GM23338 (cell line): Measurements from ENCODE around the gene PCSK5. TPM values are rescaled to one million over a fixed set of nuclear protein-coding genes. Genes with fewer than 3 reads are reported as not detected.

Experiments
- ATAC-seq: fragments of 200-7000 bp; cut with Tn5 transposase; 3 replicates; pipeline ENCODE4 v1.9.1; 2020
- DNase-seq: peaks from one replicate; pipeline ENCODE4 v3.0.0-alpha.2; 2015; ENCODE audit warnings: low spot score
- H2AFZ ChIP-seq: fragments of 200-600 bp; sonication (generic); 2 replicates; pipeline ENCODE4 v1.8.0; 2016; ENCODE audit warnings: antibody characterized with exemption, mild to moderate bottlenecking, moderate library complexity
- H3F3A ChIP-seq: fragments of 200-600 bp; sonication (generic); replicated peaks from 2 replicates; pipeline ENCODE4 v1.8.0; 2017; ENCODE audit warnings: antibody characterized with exemption, mixed run types, low read depth
- H3K27ac ChIP-seq: fragments of 200-600 bp; sonication (generic); 2 replicates; pipeline ENCODE4 v1.6.1; 2016; ENCODE audit warnings: low read depth
- H3K27me3 ChIP-seq: fragments of 200-600 bp; sonication (generic); 2 replicates; pipeline ENCODE4 v1.8.0; 2016; ENCODE audit warnings: mild to moderate bottlenecking, mixed run types, moderate library complexity; ENCODE audit not compliant: insufficient read depth
- H3K36me3 ChIP-seq: fragments of 200-600 bp; sonication (generic); 2 replicates; pipeline ENCODE4 v1.8.0; 2016; ENCODE audit warnings: mild to moderate bottlenecking; ENCODE audit not compliant: insufficient read depth
- H3K4me1 ChIP-seq: fragments of 200-600 bp; sonication (generic); 2 replicates; pipeline ENCODE4 v1.8.0; 2016; ENCODE audit warnings: mild to moderate bottlenecking, moderate library complexity; ENCODE audit not compliant: insufficient read depth
- H3K4me2 ChIP-seq: fragments of 200-600 bp; sonication (generic); 2 replicates; pipeline ENCODE4 v1.7.1; 2017; ENCODE audit warnings: mixed run types
- H3K4me3 ChIP-seq: fragments of 200-600 bp; sonication (generic); 2 replicates; pipeline ENCODE4 v1.6.1; 2016; ENCODE audit warnings: mixed run types
- H3K79me2 ChIP-seq: fragments of 200-600 bp; sonication (generic); replicated peaks from 2 replicates; pipeline ENCODE4 v1.8.0; 2017; ENCODE audit warnings: mild to moderate bottlenecking; ENCODE audit not compliant: insufficient read depth
- H3K9me2 ChIP-seq: fragments of 200-600 bp; sonication (generic); 2 replicates; pipeline ENCODE4 v1.8.0; 2017; ENCODE audit not compliant: insufficient read depth
- H4K20me1 ChIP-seq: fragments of 200-600 bp; sonication (generic); replicated peaks from 2 replicates; pipeline ENCODE4 v1.8.0; 2017; ENCODE audit warnings: mild to moderate bottlenecking; ENCODE audit not compliant: insufficient read depth
- H3K27ac Mint-ChIP-seq: 2 replicates; pipeline ENCODE4 v1.8.0; 2020; ENCODE audit warnings: inconsistent platforms, mild to moderate bottlenecking, moderate library complexity, mixed read lengths
- H3K27me3 Mint-ChIP-seq: 3 replicates; pipeline ENCODE4 v1.8.0; 2022; ENCODE audit warnings: low read depth, mild to moderate bottlenecking, moderate library complexity, mixed read lengths, inconsistent platforms; ENCODE audit not compliant: insufficient read depth, poor library complexity
- H3K36me3 Mint-ChIP-seq: 3 replicates; pipeline ENCODE4 v1.8.0; 2021; ENCODE audit warnings: low read depth, mild to moderate bottlenecking, inconsistent platforms, moderate library complexity, mixed read lengths
- H3K4me1 Mint-ChIP-seq: 3 replicates; pipeline ENCODE4 v1.8.0; 2020; ENCODE audit warnings: mild to moderate bottlenecking, inconsistent platforms, mixed read lengths
- H3K4me3 Mint-ChIP-seq: 3 replicates; pipeline ENCODE4 v1.8.0; 2021; ENCODE audit warnings: moderate library complexity, mild to moderate bottlenecking, inconsistent platforms, mixed read lengths
- H3K9me3 Mint-ChIP-seq: 3 replicates; pipeline ENCODE4 v1.8.0; 2020; ENCODE audit warnings: moderate library complexity, mild to moderate bottlenecking, inconsistent platforms, mixed read lengths
- CREB1 ChIP-seq: fragments of 250-450 bp; sonication (Bioruptor Pico); IDR thresholded peaks from 2 replicates; pipeline ENCODE4 v1.5.0; 2020; ENCODE audit warnings: low read depth, mild to moderate bottlenecking, moderate library complexity
- CTCF ChIP-seq, 2 experiments: fragments of 200-600 bp in 1 of 2; sonication (generic) in 1 of 2; conservative IDR thresholded peaks; 2 replicates each; pipeline versions ENCODE4 v1.5.1 to v1.6.1; 2016 to 2017; ENCODE audit warnings: antibody characterized with exemption in 2 of 2, low read depth in 2 of 2, mild to moderate bottlenecking in 2 of 2, moderate library complexity in 1 of 2
- ETS1 ChIP-seq: IDR thresholded peaks from 2 replicates; pipeline ENCODE4 v1.6.1; 2016; ENCODE audit warnings: antibody characterized with exemption
- EZH2 ChIP-seq: fragments of 200-600 bp; sonication (generic); IDR thresholded peaks from one replicate; pipeline ENCODE4 v1.8.0; 2017; ENCODE audit warnings: antibody characterized with exemption, mild to moderate bottlenecking, low read depth; ENCODE audit not compliant: unreplicated experiment
- JUNB ChIP-seq: IDR thresholded peaks from one replicate; pipeline ENCODE4 v1.6.1; 2016; ENCODE audit warnings: antibody characterized with exemption; ENCODE audit not compliant: unreplicated experiment
- POLR2AphosphoS5 ChIP-seq: IDR thresholded peaks from 2 replicates; pipeline ENCODE4 v1.6.1; 2016; ENCODE audit warnings: antibody characterized with exemption, low read depth
- ZNF462 ChIP-seq: fragments of 250-450 bp; sonication (Bioruptor Pico); IDR thresholded peaks from 2 replicates; pipeline ENCODE4 v1.5.0; 2020; ENCODE audit warnings: mild to moderate bottlenecking, moderate library complexity
- polyA plus RNA-seq: library from polyadenylated mRNA; unstranded; fragments of >200 nt; fragmentation: Nextera tagmentation; extraction: Ambion mirVana; gene quantifications from 2 replicates; pipeline ENCODE4 v1.2.1, GENCODE V29; 2016
- total RNA-seq: library from RNA; depleted of rRNA; stranded (reverse); fragments of >200 nt; shearing (Covaris generic); gene quantifications from 2 replicates; pipeline ENCODE4 v1.2.3, GENCODE V29; 2014

Gene PCSK5
- total and polyA plus RNA-seq, 2 experiments from 2014 or later = 12.3 to 34.8 TPM

GRCh38 chr9:76292246-76292645, 401.8 kb downstream of the PCSK5 start (continued):
- no peak for TF ChIP-seq ZNF462 (CRISPR knock-in tag)
- no peak for TF ChIP-seq POLR2AphosphoS5
- TF ChIP-seq ETS1 = no peak
- no peak for TF ChIP-seq JUNB
- no peak for TF ChIP-seq EZH2
- TF ChIP-seq CTCF (conservative IDR thresholded peaks at IDR 0.05; ENCODE audit: low read depth in 2 of 2) = no peak

- no peaks in the 10 kb centered on the region for H3K36me3 ChIP-seq
- H3K4me1 ChIP-seq = no peaks in the 10 kb centered on the region
- H3K79me2 ChIP-seq = no peaks in the 10 kb centered on the region
- H3K27me3 ChIP-seq = no peaks in the 10 kb centered on the region
- no peak overlapping the region for H3K4me3 ChIP-seq
- ATAC-seq (no peak), DNase-seq (no peak)
- H3K9me3 Mint-ChIP-seq = no peaks in the 10 kb centered on the region
- no peak overlapping the region for H3K4me2 ChIP-seq
- no peak overlapping the region for H3K27ac Mint-ChIP-seq
- 0 out of 2 replicates have a peak, but pooled peaks cover 3% of the 10 kb centered on the region for H3K9me2 ChIP-seq
- H3K27ac ChIP-seq = no peak overlapping the region
- no peaks in the 10 kb centered on the region for H4K20me1 ChIP-seq
- peaks cover 7% of the 10 kb centered on the region; the same call in 2 of the 3 replicates for H3K4me1 Mint-ChIP-seq
- H3K36me3 Mint-ChIP-seq = no peaks in the 10 kb centered on the region
- peaks cover 1% of the 10 kb centered on the region for H3K27me3 Mint-ChIP-seq
- H2AFZ ChIP-seq = peak overlapping the region; percentile 43; the same call in 1 of the 2 replicates
- no peak overlapping the region for H3K4me3 Mint-ChIP-seq
- H3F3A ChIP-seq = no peaks in the 10 kb centered on the region
- TF ChIP-seq CREB1 (CRISPR knock-in tag) (no peak), ZNF462 (CRISPR knock-in tag) (no peak)
These were observed 402.2 kb downstream of the PCSK5 start for GRCh38 chr9:76292658-76293057.
